ENCODE measurements around the gene SAMM50.

DNA sequence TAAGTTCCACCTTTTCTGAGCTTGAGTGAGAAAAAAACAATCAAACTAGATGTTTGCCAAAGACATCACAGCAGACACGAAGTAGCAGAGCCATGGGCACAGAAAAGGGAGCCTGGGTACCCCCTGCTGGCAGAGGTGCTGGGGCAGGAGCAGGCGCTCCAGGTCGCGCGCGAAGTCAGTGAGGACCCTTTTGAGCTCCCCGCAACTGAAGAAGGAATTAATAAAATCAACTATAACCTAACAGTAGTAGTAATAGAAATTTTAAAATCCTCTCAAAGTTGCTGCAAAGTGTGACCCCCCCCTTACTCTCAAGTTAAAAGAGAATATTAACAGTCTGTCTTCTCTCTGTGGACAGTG is 48.8 kb downstream of the SAMM50 start:
- TF ChIP-seq, protein P1, sequence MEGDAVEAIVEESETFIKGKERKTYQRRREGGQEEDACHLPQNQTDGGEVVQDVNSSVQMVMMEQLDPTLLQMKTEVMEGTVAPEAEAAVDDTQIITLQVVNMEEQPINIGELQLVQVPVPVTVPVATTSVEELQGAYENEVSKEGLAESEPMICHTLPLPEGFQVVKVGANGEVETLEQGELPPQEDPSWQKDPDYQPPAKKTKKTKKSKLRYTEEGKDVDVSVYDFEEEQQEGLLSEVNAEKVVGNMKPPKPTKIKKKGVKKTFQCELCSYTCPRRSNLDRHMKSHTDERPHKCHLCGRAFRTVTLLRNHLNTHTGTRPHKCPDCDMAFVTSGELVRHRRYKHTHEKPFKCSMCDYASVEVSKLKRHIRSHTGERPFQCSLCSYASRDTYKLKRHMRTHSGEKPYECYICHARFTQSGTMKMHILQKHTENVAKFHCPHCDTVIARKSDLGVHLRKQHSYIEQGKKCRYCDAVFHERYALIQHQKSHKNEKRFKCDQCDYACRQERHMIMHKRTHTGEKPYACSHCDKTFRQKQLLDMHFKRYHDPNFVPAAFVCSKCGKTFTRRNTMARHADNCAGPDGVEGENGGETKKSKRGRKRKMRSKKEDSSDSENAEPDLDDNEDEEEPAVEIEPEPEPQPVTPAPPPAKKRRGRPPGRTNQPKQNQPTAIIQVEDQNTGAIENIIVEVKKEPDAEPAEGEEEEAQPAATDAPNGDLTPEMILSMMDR (IDR thresholded peaks at IDR 0.05; ENCODE audit: insufficient read depth, low read length, poor library complexity, severe bottlenecking): no peak
- no peak for TF ChIP-seq EZH2phosphoT487 (conservative IDR thresholded peaks at IDR 0.05; ENCODE audit: low read length)

All from SU-DHL-6 (cell line).